BLaER1 (cell line): ENCODE data around the gene APC.
A peak's percentile ranks its signal among the peaks of the same experiment; 100 is the strongest.

Source experiments
- H3K27ac ChIP-seq: shearing (Covaris generic); formaldehyde crosslinking; 2 replicates; pipeline ENCODE4 v1.8.1; 2022
- H3K27me3 ChIP-seq: shearing (Covaris generic); formaldehyde crosslinking; 2 replicates; pipeline ENCODE4 v1.8.1; 2022
- H3K36me3 ChIP-seq: shearing (Covaris generic); formaldehyde crosslinking; 2 replicates; pipeline ENCODE4 v1.8.1; 2022
- H3K4me1 ChIP-seq: shearing (Covaris generic); formaldehyde crosslinking; 2 replicates; pipeline ENCODE4 v1.8.1; 2022
- H3K4me2 ChIP-seq: shearing (Covaris generic); formaldehyde crosslinking; 2 replicates; pipeline ENCODE4 v1.8.1; 2022
- H3K4me3 ChIP-seq: shearing (Covaris generic); formaldehyde crosslinking; 2 replicates; pipeline ENCODE4 v1.8.1; 2022
- H3K9ac ChIP-seq: shearing (Covaris generic); formaldehyde crosslinking; 2 replicates; pipeline ENCODE4 v1.8.1; 2022
- H3K9me3 ChIP-seq: shearing (Covaris generic); formaldehyde crosslinking; 2 replicates; pipeline ENCODE4 v1.8.1; 2022
- H4K20me1 ChIP-seq: shearing (Covaris generic); formaldehyde crosslinking; 2 replicates; pipeline ENCODE4 v1.8.1; 2022
- Cebpa-rat ChIP-seq: shearing (Covaris generic); IDR thresholded peaks from 2 replicates; pipeline ENCODE4 v1.8.1; 2022

The APC gene

GRCh38 chr5:112862085-112862484 lies 124.4 kb downstream of the APC start:
- peaks cover 46% of the 10 kb centered on the region for H3K36me3 ChIP-seq
- H3K4me3 ChIP-seq: peak overlapping the region; percentile 85
- TF ChIP-seq Cebpa-rat: no peak
- peak overlapping the region; percentile 72 for H3K4me2 ChIP-seq
- H3K9me3 ChIP-seq: no peaks in the 10 kb centered on the region; the same call in 1 of the 2 replicates
- no peaks in the 10 kb centered on the region for H3K27me3 ChIP-seq
- H3K4me1 ChIP-seq: peaks cover 28% of the 10 kb centered on the region
- H4K20me1 ChIP-seq: peaks cover 21% of the 10 kb centered on the region; the same call in 1 of the 2 replicates
- peak overlapping the region; percentile 92 for H3K9ac ChIP-seq
- H3K27ac ChIP-seq: no peak overlapping the region; the same call in 1 of the 2 replicates

GRCh38 chr5:112863549-112863948 lies 125.9 kb downstream of the APC start:
- TF ChIP-seq Cebpa-rat: no peak
- Histone ChIP-seq H3K9me3 (no peaks in the 10 kb centered on the region; the same call in 1 of the 2 replicates), H3K4me3 (no peak overlapping the region), H4K20me1 (peaks cover 21% of the 10 kb centered on the region; the same call in 1 of the 2 replicates), H3K27ac (no peak overlapping the region), H3K9ac (no peak overlapping the region), H3K27me3 (no peaks in the 10 kb centered on the region), H3K4me2 (peak overlapping the region; percentile 72; the same call in 1 of the 2 replicates), H3K36me3 (peaks cover 60% of the 10 kb centered on the region), H3K4me1 (peaks cover 28% of the 10 kb centered on the region)

- peaks cover 28% of the 10 kb centered on the region for H3K4me1 ChIP-seq
- H3K4me3 ChIP-seq: no peak overlapping the region
- H4K20me1 ChIP-seq: peaks cover 28% of the 10 kb centered on the region; the same call in 1 of the 2 replicates
- no peaks in the 10 kb centered on the region for H3K27me3 ChIP-seq
- no peaks in the 10 kb centered on the region; the same call in 1 of the 2 replicates for H3K9me3 ChIP-seq
- no peak overlapping the region for H3K27ac ChIP-seq
- peaks cover 76% of the 10 kb centered on the region for H3K36me3 ChIP-seq
- no peak overlapping the region for H3K4me2 ChIP-seq
- no peak overlapping the region for H3K9ac ChIP-seq
- TF ChIP-seq Cebpa-rat: no peak
These were observed 127.4 kb downstream of the APC start for GRCh38 chr5:112865128-112865527.

GRCh38 chr5:112866739-112867138 lies 129.1 kb downstream of the APC start:
- no peak for TF ChIP-seq Cebpa-rat
- Histone ChIP-seq H3K4me2 (no peak overlapping the region), H3K36me3 (peaks cover 87% of the 10 kb centered on the region)

GRCh38 chr5:112867411-112867810 lies 129.7 kb downstream of the APC start:
- peaks cover 23% of the 10 kb centered on the region; the same call in 1 of the 2 replicates for H4K20me1 ChIP-seq
- H3K4me1 ChIP-seq: peaks cover 13% of the 10 kb centered on the region
- no peak overlapping the region for H3K9ac ChIP-seq
- H3K36me3 ChIP-seq: peaks cover 90% of the 10 kb centered on the region
- no peaks in the 10 kb centered on the region for H3K27me3 ChIP-seq
- TF ChIP-seq Cebpa-rat: no peak
- H3K4me3 ChIP-seq: no peak overlapping the region
- no peak overlapping the region for H3K4me2 ChIP-seq
- no peaks in the 10 kb centered on the region for H3K9me3 ChIP-seq
- H3K27ac ChIP-seq: no peak overlapping the region

More at GRCh38 chr5:112866739-112867138, 129.1 kb downstream of the APC start:
- peaks cover 20% of the 10 kb centered on the region for H3K4me1 ChIP-seq
- no peak overlapping the region for H3K9ac ChIP-seq
- H4K20me1 ChIP-seq: peaks cover 28% of the 10 kb centered on the region; the same call in 1 of the 2 replicates
- no peak overlapping the region for H3K4me3 ChIP-seq
- no peak overlapping the region for H3K27ac ChIP-seq
- H3K9me3 ChIP-seq: no peaks in the 10 kb centered on the region
- no peaks in the 10 kb centered on the region for H3K27me3 ChIP-seq

- no peak for TF ChIP-seq Cebpa-rat
- H3K36me3 ChIP-seq: peaks cover 85% of the 10 kb centered on the region
- H4K20me1 ChIP-seq: peaks cover 6% of the 10 kb centered on the region; the same call in 1 of the 2 replicates
- H3K9ac ChIP-seq: no peak overlapping the region
- H3K4me3 ChIP-seq: no peak overlapping the region
- no peak overlapping the region for H3K27ac ChIP-seq
- H3K4me2 ChIP-seq: no peak overlapping the region
- H3K27me3 ChIP-seq: no peaks in the 10 kb centered on the region
- no peaks in the 10 kb centered on the region for H3K9me3 ChIP-seq
- H3K4me1 ChIP-seq: no peaks in the 10 kb centered on the region
These were observed 132.3 kb downstream of the APC start for GRCh38 chr5:112869948-112870347.

GRCh38 chr5:112870966-112871365 lies 133.3 kb downstream of the APC start:
- H3K4me3 ChIP-seq: no peak overlapping the region
- no peak overlapping the region for H3K4me2 ChIP-seq
- H3K27ac ChIP-seq: no peak overlapping the region
- H3K4me1 ChIP-seq: no peaks in the 10 kb centered on the region
- no peak for TF ChIP-seq Cebpa-rat
- no peaks in the 10 kb centered on the region for H3K9me3 ChIP-seq
- H3K9ac ChIP-seq: no peak overlapping the region
- peaks cover 86% of the 10 kb centered on the region for H3K36me3 ChIP-seq
- no peaks in the 10 kb centered on the region for H3K27me3 ChIP-seq
- H4K20me1 ChIP-seq: peaks cover 6% of the 10 kb centered on the region; the same call in 1 of the 2 replicates

GRCh38 chr5:112876362-112876761 lies 138.7 kb downstream of the APC start:
- H3K4me3 ChIP-seq: no peak overlapping the region
- H4K20me1 ChIP-seq: peaks cover 33% of the 10 kb centered on the region; the same call in 1 of the 2 replicates
- no peaks in the 10 kb centered on the region for H3K27me3 ChIP-seq
- H3K36me3 ChIP-seq: peaks cover 82% of the 10 kb centered on the region
- no peaks in the 10 kb centered on the region for H3K9me3 ChIP-seq
- no peaks in the 10 kb centered on the region; the same call in 1 of the 2 replicates for H3K4me1 ChIP-seq
- H3K9ac ChIP-seq: no peak overlapping the region
- TF ChIP-seq Cebpa-rat: no peak
- H3K27ac ChIP-seq: no peak overlapping the region
- no peak overlapping the region for H3K4me2 ChIP-seq

GRCh38 chr5:112878101-112878500 lies 140.4 kb downstream of the APC start:
- Histone ChIP-seq H3K27me3 (no peaks in the 10 kb centered on the region), H3K4me2 (no peak overlapping the region), H3K27ac (no peak overlapping the region), H3K9ac (no peak overlapping the region), H3K4me1 (no peaks in the 10 kb centered on the region; the same call in 1 of the 2 replicates), H4K20me1 (peaks cover 51% of the 10 kb centered on the region; the same call in 1 of the 2 replicates), H3K36me3 (peaks cover 90% of the 10 kb centered on the region), H3K9me3 (no peaks in the 10 kb centered on the region), H3K4me3 (no peak overlapping the region)
- no peak for TF ChIP-seq Cebpa-rat

- TF ChIP-seq Cebpa-rat: no peak
- no peak overlapping the region for H3K9ac ChIP-seq
- H4K20me1 ChIP-seq: peaks cover 56% of the 10 kb centered on the region; the same call in 1 of the 2 replicates
- no peaks in the 10 kb centered on the region for H3K9me3 ChIP-seq
- peaks cover 95% of the 10 kb centered on the region for H3K36me3 ChIP-seq
- H3K27ac ChIP-seq: no peak overlapping the region
- no peaks in the 10 kb centered on the region; the same call in 1 of the 2 replicates for H3K4me1 ChIP-seq
- no peaks in the 10 kb centered on the region for H3K27me3 ChIP-seq
- H3K4me3 ChIP-seq: no peak overlapping the region
- no peak overlapping the region for H3K4me2 ChIP-seq
These were observed 141.1 kb downstream of the APC start for GRCh38 chr5:112878760-112879159.
